Heart left ventricle (tissue), 13 donors: Measurements from ENCODE around the gene MAP3K10.

Experiments used
- POLR2A ChIP-seq, 2 donors: fragments of 450-650 bp; IDR thresholded peaks; one replicate each; pipeline ENCODE4 v1.6.1; 2017; ENCODE audit warnings: antibody characterized with exemption in 2 of 2, mild to moderate bottlenecking in 2 of 2, moderate library complexity in 2 of 2
- TF ChIP-seq, protein P1 (sequence below), 12 donors: fragments of 200-600 bp; sonication (generic) in 4 of 12; IDR thresholded peaks; one replicate each; pipeline versions ENCODE4 v1.5.0 to v1.8.0; 2018 to 2022; ENCODE audit warnings: antibody characterized with exemption in 12 of 12, mild to moderate bottlenecking in 5 of 12
- donor health status: ischemic (EF 13 %, LVEDD 7.1; RV severe dilation, severe dysfunction).
- donor health status: DM: no; HTN: yes; CAD: no.
- donor health status: DM: no; HTN: no; CAD: no.
- donor health status: ischemic (EF 25% LVEDD 6.9; RV normal size, moderate dysfunction).
- donor health status: ischemic (EF 25% LVEDD 5.7; RV mildly dilated, moderate dysfunction).
- donor health status: ischemic (EF 35%, LVEDD 5.7; RV mildly dilated, moderate dysfunction).
- donor health status: nonischemic (EF 11% LVEDD 7.7; RV severe dilation, severe dysfunction).
- donor health status: DM: yes; HTN: yes; CAD: no.
- donor health status: PGD.
- donor health status: ischemic (EF 29% LVEDD 5.4; RV normal size, mild dysfunction).
- donor health status: nonischemic (EF 23%, LVEDD 6.1; RV moderate dilation, normal function).

DNA sequence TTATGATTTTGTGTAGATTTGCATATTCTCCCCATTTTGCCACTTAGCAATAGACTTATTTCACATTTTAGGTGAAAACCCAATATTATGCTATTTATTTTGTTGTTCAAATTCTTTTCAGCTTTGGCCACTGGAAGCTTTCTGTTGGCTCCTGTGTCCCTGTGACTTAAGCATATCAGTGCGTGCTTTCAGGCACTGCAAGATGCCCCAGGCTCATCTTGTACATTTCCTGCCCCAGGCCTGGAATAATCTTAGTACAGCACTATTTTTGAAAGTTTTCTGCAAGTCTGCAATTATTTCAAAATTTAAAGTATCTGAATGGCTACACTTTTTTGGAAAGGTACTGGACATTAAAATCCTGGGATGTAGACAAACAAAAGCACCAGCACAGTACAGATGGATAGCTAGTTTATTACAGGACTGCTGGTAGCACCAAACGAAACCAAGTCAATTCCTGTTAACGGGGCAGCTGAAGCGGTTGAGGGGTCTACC is 38.7 kb downstream of the MAP3K10 start:
- TF ChIP-seq, protein P1, sequence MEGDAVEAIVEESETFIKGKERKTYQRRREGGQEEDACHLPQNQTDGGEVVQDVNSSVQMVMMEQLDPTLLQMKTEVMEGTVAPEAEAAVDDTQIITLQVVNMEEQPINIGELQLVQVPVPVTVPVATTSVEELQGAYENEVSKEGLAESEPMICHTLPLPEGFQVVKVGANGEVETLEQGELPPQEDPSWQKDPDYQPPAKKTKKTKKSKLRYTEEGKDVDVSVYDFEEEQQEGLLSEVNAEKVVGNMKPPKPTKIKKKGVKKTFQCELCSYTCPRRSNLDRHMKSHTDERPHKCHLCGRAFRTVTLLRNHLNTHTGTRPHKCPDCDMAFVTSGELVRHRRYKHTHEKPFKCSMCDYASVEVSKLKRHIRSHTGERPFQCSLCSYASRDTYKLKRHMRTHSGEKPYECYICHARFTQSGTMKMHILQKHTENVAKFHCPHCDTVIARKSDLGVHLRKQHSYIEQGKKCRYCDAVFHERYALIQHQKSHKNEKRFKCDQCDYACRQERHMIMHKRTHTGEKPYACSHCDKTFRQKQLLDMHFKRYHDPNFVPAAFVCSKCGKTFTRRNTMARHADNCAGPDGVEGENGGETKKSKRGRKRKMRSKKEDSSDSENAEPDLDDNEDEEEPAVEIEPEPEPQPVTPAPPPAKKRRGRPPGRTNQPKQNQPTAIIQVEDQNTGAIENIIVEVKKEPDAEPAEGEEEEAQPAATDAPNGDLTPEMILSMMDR (IDR thresholded peaks at IDR 0.05) = no peak
- TF ChIP-seq POLR2A (IDR thresholded peaks at IDR 0.05) = no peak
